Ramos (cell line): ENCODE measurements around the gene ADCY2.

Experiments used
- in situ Hi-C: fragments of 300-500 bp; cut with MboI; formaldehyde crosslinking; loops from one replicate; pipeline ENCODE4 v1.14.3; 2022; ENCODE audit warnings: low sequenced_read_pairs; ENCODE audit not compliant: unreplicated experiment

Gene ADCY2

GRCh38 chr5:7642029-7642428 lies 246.1 kb downstream of the ADCY2 start:
- in situ Hi-C loops, result no loop called here

GRCh38 chr5:7644723-7645122 lies 248.8 kb downstream of the ADCY2 start:
- in situ Hi-C loops, result no loop called here

GRCh38 chr5:7650755-7651154 lies 254.8 kb downstream of the ADCY2 start:
- in situ Hi-C loops, result no loop called here

- in situ Hi-C loops, result no loop called here
Observed at GRCh38 chr5:7653046-7653445, 257.1 kb downstream of the ADCY2 start.

- in situ Hi-C loops, result no loop called here
Observed at GRCh38 chr5:7657153-7657552, 261.2 kb downstream of the ADCY2 start.

- in situ Hi-C loops, result no loop called here
Observed at GRCh38 chr5:7659420-7659819, 263.5 kb downstream of the ADCY2 start.

GRCh38 chr5:7662289-7662688 lies 266.4 kb downstream of the ADCY2 start:
- in situ Hi-C loops, result no loop called here

- in situ Hi-C loops, result no loop called here
Observed at GRCh38 chr5:7663808-7664207, 267.9 kb downstream of the ADCY2 start.

GRCh38 chr5:7664208-7664607 lies 268.3 kb downstream of the ADCY2 start:
- in situ Hi-C loops, result no loop called here

GRCh38 chr5:7667216-7667767 lies 271.4 kb downstream of the ADCY2 start:
- in situ Hi-C loops, result no loop called here

- in situ Hi-C loops, result no loop called here
Observed at GRCh38 chr5:7668161-7668560, 272.2 kb downstream of the ADCY2 start.

- in situ Hi-C loops, result no loop called here
Observed at GRCh38 chr5:7668627-7669026, 272.7 kb downstream of the ADCY2 start.

- in situ Hi-C loops, result no loop called here
Observed at GRCh38 chr5:7671381-7671993, 275.5 kb downstream of the ADCY2 start.

- in situ Hi-C loops, result no loop called here
Observed at GRCh38 chr5:7673658-7674057, 277.7 kb downstream of the ADCY2 start.

- in situ Hi-C loops, result no loop called here
Observed at GRCh38 chr5:7676455-7676854, 280.5 kb downstream of the ADCY2 start.

GRCh38 chr5:7678030-7678429 lies 282.1 kb downstream of the ADCY2 start:
- in situ Hi-C loops, result no loop called here

- in situ Hi-C loops, result no loop called here
Observed at GRCh38 chr5:7679663-7680062, 283.7 kb downstream of the ADCY2 start.

- in situ Hi-C loops, result no loop called here
Observed at GRCh38 chr5:7680260-7680659, 284.3 kb downstream of the ADCY2 start.

- in situ Hi-C loops, result no loop called here
Observed at GRCh38 chr5:7682379-7682778, 286.4 kb downstream of the ADCY2 start.

- in situ Hi-C loops, result no loop called here
Observed at GRCh38 chr5:7683753-7684152, 287.8 kb downstream of the ADCY2 start.

GRCh38 chr5:7684826-7685225 lies 288.9 kb downstream of the ADCY2 start:
- in situ Hi-C loops, result no loop called here

GRCh38 chr5:7686794-7687193 lies 290.9 kb downstream of the ADCY2 start:
- in situ Hi-C loops, result no loop called here
